ENCODE measurements around the gene DBNDD2. TPM values are rescaled to one million over a fixed set of nuclear protein-coding genes. Genes with fewer than 3 reads are reported as not detected.

DBNDD2 gene
- total RNA-seq: 23.4 TPM

- DNase-seq: no peak
Observed at GRCh38 chr20:45407783-45408645, at the start of gene DBNDD2. Gene DBNDD2, plus strand, starts transcription at chr20:45408289. Its CDS starts 179 bp downstream, at chr20:45408468.

DNA sequence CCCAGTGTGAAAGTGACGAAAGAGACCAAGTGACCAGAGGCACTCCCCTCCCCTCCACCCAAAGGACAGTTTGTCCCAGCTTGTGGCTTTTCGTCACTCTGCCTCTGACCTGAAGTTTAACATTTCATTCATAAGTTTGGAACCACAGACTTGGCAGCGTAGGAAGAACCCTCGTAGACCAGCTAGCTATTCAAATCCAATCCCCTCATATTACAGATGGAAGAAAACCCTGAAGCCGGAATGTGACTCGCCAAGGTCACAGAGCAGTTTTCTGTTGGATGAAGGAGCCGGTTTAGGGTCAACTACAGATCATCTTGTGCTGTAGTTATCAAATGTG, 49.1 kb upstream of the DBNDD2 start:
- no peak for DNase-seq

GRCh38 chr20:45359406-45360148, 48.5 kb upstream of the DBNDD2 start:
- no peak for DNase-seq

DNA sequence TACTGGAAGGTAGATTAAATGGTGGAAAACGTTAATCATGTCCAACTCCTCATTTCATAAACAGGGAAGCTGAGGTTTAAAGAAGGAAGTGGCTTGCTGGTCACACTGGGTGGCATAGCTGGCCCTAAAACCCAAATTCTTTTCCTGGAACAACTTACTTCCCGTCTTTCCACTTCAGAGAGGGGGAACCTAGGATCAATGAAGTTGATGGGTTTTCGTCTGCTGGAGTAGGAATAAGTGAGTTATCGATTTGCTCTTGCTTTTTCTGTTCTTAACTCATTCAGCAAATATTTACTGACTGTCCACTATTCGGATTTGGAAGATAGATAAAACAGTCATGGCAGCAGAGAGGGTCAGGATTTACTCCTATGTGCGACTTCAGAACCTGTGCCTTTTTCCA, 46.3 kb upstream of the DBNDD2 start:
- DNase-seq: no peak

DNA sequence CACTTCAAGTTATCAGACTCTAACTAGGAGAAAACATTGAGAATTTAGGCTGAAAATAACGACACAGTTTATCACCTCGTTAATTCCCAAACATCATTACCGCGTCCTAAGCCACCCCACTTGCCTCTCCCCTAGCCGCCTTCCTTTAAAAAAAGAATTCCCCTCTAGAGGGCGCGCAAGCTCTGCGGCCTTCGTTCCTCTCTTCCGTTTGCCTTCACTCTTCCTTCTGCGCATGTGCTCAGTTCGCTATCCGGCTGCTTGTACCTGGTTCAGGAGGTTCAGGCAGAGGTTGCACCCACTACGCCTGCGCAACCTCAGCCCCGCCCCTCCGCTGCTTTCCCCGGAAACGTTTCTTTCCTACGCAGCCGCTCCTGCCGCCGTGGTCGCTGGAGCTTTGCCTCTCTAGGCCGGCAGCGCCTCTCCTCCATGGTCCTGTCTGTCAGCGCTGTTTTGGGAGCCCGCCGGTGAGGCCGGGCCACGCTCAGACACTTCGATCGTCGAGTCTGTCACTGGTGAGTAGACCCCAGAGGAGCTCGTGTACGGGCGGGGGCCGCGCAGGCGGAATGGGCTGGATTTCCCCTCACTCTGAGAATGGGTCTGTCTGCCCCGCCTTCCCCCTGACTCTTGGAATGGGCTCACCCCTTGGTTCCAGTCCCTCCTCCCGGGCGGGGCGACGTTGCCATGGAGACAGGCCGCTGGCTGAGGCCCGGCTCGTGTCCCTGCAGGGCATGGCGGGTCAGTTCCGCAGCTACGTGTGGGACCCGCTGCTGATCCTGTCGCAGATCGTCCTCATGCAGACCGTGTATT, 45.1 kb upstream of the DBNDD2 start, which contains the start of gene SYS1:
Gene SYS1, plus strand, starts transcription at position 353 of the 807 bp plus-strand sequence. Its CDS starts 376 bp downstream, at position 729.
- peak; percentile 100 for DNase-seq

DNA sequence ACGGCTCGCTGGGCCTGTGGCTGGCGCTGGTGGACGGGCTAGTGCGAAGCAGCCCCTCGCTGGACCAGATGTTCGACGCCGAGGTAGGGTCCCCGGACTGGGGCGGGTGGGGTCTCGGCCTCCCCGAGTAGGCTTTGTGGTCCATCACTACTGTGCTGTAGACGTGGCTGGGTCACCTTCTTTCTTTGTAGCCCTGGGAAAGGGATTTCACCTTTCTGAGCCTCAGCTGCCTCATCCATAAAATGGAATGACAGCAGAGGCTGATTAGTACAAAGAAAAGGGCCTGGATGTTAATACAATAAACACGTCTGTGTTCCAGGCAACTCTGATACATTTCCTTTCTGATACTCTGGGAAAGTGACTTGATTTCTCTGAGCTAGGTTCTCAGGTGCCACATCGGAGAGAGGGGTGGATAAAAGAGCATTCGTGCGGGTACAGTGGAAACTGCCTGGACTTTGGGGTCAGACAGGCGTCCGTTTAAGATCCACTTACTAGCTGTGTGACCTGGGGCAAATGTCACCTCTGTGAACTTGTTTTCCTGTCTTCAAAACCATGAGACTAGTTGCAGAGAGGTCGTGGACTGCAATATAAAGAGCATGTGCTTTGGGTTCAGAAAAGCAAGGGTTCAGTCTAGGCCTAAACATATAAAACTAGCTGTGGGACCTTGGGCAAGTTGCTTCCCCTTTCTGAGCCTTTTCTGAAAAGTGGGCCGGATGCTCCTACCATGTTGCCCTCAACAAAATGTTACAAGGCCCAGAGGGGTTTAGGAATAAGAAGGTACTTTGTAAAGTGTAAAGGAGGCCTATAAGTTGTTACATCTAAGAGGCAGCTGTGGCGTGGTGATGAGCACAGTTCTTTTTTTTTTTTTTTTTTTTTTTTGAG, 44.2 kb upstream of the DBNDD2 start:
- no peak for DNase-seq

- no peak for DNase-seq
Observed at GRCh38 chr20:45365444-45365970, 42.6 kb upstream of the DBNDD2 start.

DNA sequence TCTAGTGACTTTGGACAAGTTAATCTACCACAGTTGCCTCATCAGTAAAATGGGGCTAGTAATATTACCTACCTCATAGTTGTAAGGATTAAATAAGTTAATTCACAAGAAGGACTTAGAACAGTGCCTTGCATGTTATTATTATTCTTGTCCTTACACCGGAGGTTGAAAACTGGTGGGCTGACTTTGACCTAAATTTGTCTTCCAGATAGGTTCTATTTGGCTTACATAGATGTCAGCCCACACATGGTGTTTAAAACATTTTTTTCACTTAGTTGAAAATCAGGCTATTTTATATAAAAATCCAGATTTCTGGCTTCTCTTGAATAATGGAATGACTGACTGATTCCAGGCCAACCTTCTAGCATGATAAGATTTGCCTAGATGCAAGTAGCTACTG, 41.9 kb upstream of the DBNDD2 start:
- no peak for DNase-seq

GRCh38 chr20:45366631-45367030, 41.5 kb upstream of the DBNDD2 start:
- no peak for DNase-seq

DNA sequence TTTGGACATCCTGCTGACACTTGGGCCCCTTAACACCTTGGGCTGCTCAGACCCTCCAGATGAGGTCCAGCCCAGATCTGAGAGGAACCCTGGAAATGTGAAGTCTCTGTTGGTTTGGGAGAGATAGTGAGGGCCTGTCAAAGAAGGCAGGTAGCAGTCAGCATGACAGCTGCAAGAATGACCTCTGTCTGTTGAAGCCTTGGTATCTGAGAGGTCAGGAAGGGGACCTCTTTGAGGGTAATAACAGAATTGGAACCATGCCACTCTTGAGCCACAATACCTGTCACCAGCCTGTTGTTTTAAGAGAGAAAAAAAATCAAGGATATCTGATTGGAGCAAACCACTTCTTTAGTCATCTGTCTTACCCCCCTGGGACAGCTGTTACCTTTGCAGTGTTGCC, 41.0 kb upstream of the DBNDD2 start:
- no peak for DNase-seq

- no peak for DNase-seq
Observed at GRCh38 chr20:45368221-45368980, 39.7 kb upstream of the DBNDD2 start.

GRCh38 chr20:45370571-45371160, 37.4 kb upstream of the DBNDD2 start:
- DNase-seq: no peak

- no peak for DNase-seq
Observed at GRCh38 chr20:45372241-45372640, 35.8 kb upstream of the DBNDD2 start.

- peak; percentile 26 for DNase-seq
Observed at GRCh38 chr20:45372646-45373352, 35.3 kb upstream of the DBNDD2 start.

DNA sequence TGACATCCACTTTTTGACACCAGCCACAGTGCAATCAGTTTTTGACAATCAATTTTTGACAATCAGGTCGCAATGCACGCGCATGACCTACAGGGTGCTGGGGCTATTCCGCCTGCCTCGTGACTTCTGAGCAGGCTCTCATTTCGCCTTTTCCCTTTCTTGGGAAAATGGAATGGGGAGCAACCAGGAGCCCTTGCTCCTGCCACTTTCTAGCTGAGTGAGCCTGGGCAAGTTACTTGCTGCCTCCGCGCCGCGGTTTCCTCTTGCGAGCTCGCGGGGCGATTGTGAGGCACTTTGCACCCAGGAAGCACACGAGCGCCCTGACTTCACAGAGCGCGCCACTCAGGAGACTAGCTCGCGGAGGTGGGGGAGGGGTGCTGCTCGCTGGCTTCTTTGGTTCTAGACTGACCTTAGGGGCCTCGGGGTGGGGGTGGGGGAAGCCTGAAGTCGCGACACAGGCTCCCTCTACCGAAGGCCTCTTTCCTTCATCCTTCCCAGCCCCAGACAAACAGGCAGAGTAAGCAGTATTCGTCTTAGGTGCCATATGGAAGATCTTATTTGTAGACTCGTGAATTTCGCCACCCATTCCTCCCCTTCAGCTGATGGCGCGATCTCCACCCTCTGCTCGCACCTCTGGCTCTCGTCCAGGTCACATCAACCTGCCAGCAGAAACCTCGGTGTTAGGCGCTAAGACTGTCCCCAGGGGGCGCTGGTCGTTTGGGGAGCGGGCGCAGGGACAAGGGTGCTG, 34.6 kb upstream of the DBNDD2 start:
- DNase-seq: peak; percentile 79

GRCh38 chr20:45374101-45374467, 34.0 kb upstream of the DBNDD2 start:
- DNase-seq: no peak

DNA sequence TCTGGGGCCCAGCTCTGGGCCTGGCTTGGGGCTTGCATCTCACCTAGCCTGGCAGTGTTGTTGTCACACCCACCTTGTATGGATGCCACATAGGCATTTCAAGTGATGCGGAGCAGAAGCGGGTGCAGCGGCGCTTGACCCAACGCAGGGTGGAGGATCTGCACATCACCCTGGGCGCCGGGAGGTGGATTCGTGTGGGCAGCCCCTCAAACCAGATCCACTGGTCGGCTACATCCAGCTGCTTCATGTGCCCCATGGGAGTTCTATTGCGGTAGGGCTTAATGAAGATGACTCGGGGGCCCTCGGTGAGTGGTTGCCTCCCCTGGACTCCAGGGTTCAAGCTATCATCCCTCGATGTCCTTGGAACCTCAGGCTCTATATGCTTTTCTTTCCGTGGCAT, 33.1 kb upstream of the DBNDD2 start:
- DNase-seq: no peak

- no peak for DNase-seq
Observed at GRCh38 chr20:45377269-45377668, 30.8 kb upstream of the DBNDD2 start.

- no peak for DNase-seq
Observed at GRCh38 chr20:45378191-45378590, 29.9 kb upstream of the DBNDD2 start, which contains the start of gene TP53TG5. Gene TP53TG5, minus strand, starts transcription at chr20:45378325. Its CDS starts 89 bp downstream, at chr20:45378236.

Measured in tongue (tissue), 2 donors.